Gastroesophageal sphincter (tissue), 3 donors: ENCODE measurements around the gene RASAL3.

ENCODE experiments used
- CTCF ChIP-seq, 4 experiments: fragments of 200-600 bp in 2 of 4; fragments of 450-650 bp in 2 of 4; sonication (generic) in 1 of 4; IDR thresholded peaks; one replicate each; pipeline ENCODE4 v1.5.1; 2017 to 2019; ENCODE audit warnings: antibody characterized with exemption in 4 of 4, mild to moderate bottlenecking in 2 of 4, moderate library complexity in 2 of 4
- POLR2A ChIP-seq, 2 donors: fragments of 450-650 bp; IDR thresholded peaks; one replicate each; pipeline ENCODE4 v1.6.1; 2017; ENCODE audit warnings: antibody characterized with exemption in 2 of 2, mild to moderate bottlenecking in 2 of 2, moderate library complexity in 1 of 2
- POLR2AphosphoS5 ChIP-seq: sonication (generic); formaldehyde crosslinking; IDR thresholded peaks from one replicate; pipeline ENCODE4 v1.6.1; 2017; ENCODE audit warnings: antibody characterized with exemption

GRCh38 chr19:15452111-15453047 is 12.0 kb downstream of the RASAL3 start:
- TF ChIP-seq CTCF (IDR thresholded peaks at IDR 0.05): no peak
- TF ChIP-seq POLR2AphosphoS5: peak; percentile 55
- peak; percentile 31 to 51 for TF ChIP-seq POLR2A (IDR thresholded peaks at IDR 0.05)
